K562 (cell line): ENCODE results near the gene VSTM2B. TPM values are rescaled to one million over a fixed set of nuclear protein-coding genes. Genes with fewer than 3 reads are reported as not detected.

Experiments
- CBX2 ChIP-seq: fragments of 200-600 bp; sonication (generic); IDR thresholded peaks from one replicate; pipeline ENCODE4 v1.6.1; 2012; ENCODE audit warnings: mild to moderate bottlenecking, low read length, inconsistent platforms; ENCODE audit not compliant: insufficient read depth, poor library complexity, severe bottlenecking
- EZH2 ChIP-seq: IDR thresholded peaks from 2 replicates; pipeline ENCODE4 v1.6.1; 2012; ENCODE audit warnings: low read depth, mild to moderate bottlenecking, inconsistent platforms, low read length, borderline replicate concordance
- FOXJ3 ChIP-seq: sonication (generic); formaldehyde crosslinking; IDR thresholded peaks from 2 replicates; pipeline ENCODE4 v1.4.0; 2020; ENCODE audit warnings: mild to moderate bottlenecking, missing genetic modification reagents
- MED1 ChIP-seq: sonication (generic); formaldehyde crosslinking; IDR thresholded peaks from 2 replicates; pipeline ENCODE4 v1.8.1; 2023; ENCODE audit warnings: missing genetic modification reagents, borderline replicate concordance
- MEIS2 ChIP-seq: fragments of 450-650 bp; IDR thresholded peaks from 2 replicates; pipeline ENCODE4 v1.6.1; 2014; ENCODE audit warnings: mild to moderate bottlenecking; ENCODE audit not compliant: partially characterized antibody
- MTA1 ChIP-seq: fragments of 450-650 bp; IDR thresholded peaks from 2 replicates; pipeline ENCODE4 v1.6.1; 2017; ENCODE audit warnings: borderline replicate concordance
- NR3C1 ChIP-seq: sonication (generic); formaldehyde crosslinking; IDR thresholded peaks from 2 replicates; pipeline ENCODE4 v1.8.1; 2022; ENCODE audit warnings: missing genetic modification reagents
- PHB2 ChIP-seq: fragments of 450-650 bp; IDR thresholded peaks from 2 replicates; pipeline ENCODE4 v1.6.1; 2017; ENCODE audit warnings: low read depth
- PHF8 ChIP-seq: fragments of 200-600 bp; sonication (generic); IDR thresholded peaks from 2 replicates; pipeline ENCODE4 v1.6.1; 2012; ENCODE audit warnings: mixed run types, mild to moderate bottlenecking, inconsistent platforms, low read length, moderate library complexity, borderline replicate concordance
- PHTF2 ChIP-seq: fragments of 250-450 bp; sonication (Bioruptor Pico); IDR thresholded peaks from 2 replicates; pipeline ENCODE4 v1.5.0; 2021; ENCODE audit warnings: mild to moderate bottlenecking
- PPARD ChIP-seq: fragments of 250-450 bp; sonication (Bioruptor Pico); IDR thresholded peaks from 2 replicates; pipeline ENCODE4 v1.8.0; 2022; ENCODE audit warnings: inconsistent platforms, mild to moderate bottlenecking, moderate library complexity
- SIN3B ChIP-seq: fragments of 450-650 bp; IDR thresholded peaks from 2 replicates; pipeline ENCODE4 v1.6.1; 2017; ENCODE audit warnings: low read depth, mild to moderate bottlenecking, moderate library complexity
- SMARCE1 ChIP-seq: fragments of 450-650 bp; IDR thresholded peaks from 2 replicates; pipeline ENCODE4 v1.7.1; 2016; ENCODE audit warnings: mild to moderate bottlenecking
- SRSF3 ChIP-seq: fragments of 200-400 bp; formaldehyde crosslinking; IDR thresholded peaks from 2 replicates; pipeline ENCODE4 v1.6.1; 2016; ENCODE audit warnings: mild to moderate bottlenecking, low read length, moderate library complexity; ENCODE audit not compliant: insufficient read depth
- TAF15 ChIP-seq: fragments of 200-400 bp; formaldehyde crosslinking; IDR thresholded peaks from 2 replicates; pipeline ENCODE4 v1.6.1; 2017; ENCODE audit warnings: mild to moderate bottlenecking, low read depth, low read length, moderate library complexity
- ZBTB34 ChIP-seq: fragments of 250-450 bp; sonication (Bioruptor Pico); IDR thresholded peaks from 2 replicates; pipeline ENCODE4 v1.8.0; 2021; ENCODE audit warnings: mild to moderate bottlenecking, moderate library complexity
- ZNF23 ChIP-seq: fragments of 250-450 bp; sonication (Bioruptor Pico); IDR thresholded peaks from 2 replicates; pipeline ENCODE4 v1.4.0; 2020; ENCODE audit warnings: mild to moderate bottlenecking
- ZNF398 ChIP-seq: fragments of 250-450 bp; sonication (Bioruptor Pico); IDR thresholded peaks from 2 replicates; pipeline ENCODE4 v1.8.0; 2021; ENCODE audit warnings: moderate library complexity, mild to moderate bottlenecking, inconsistent platforms
- ZNF696 ChIP-seq: fragments of 250-450 bp; sonication (Bioruptor Pico); conservative IDR thresholded peaks from 2 replicates; pipeline ENCODE4 v1.4.0; 2020; ENCODE audit warnings: mild to moderate bottlenecking, moderate library complexity
- polyA plus RNA-seq, 8 experiments: library from polyadenylated mRNA; depleted of rRNA in 4 of 8; stranded (reverse) in 5 of 8; unstranded in 3 of 8; fragments of >200 nt; fragmentation: Nextera tagmentation in 2 of 8; fragmentation: Illumina TruSeq in 1 of 8; extraction: Ambion mirVana in 2 of 8; extraction: Trizol in 1 of 8; gene quantifications; 2 replicates each; pipeline versions ENCODE4 v1.2.1 to v1.2.3, GENCODE V29; 2011 to 2014; ENCODE audit warnings: inconsistent platforms in 1 of 8, missing spikeins in 1 of 8
- total RNA-seq, 7 experiments: library from RNA; depleted of rRNA in 6 of 7; stranded (reverse); fragments of >200 nt in 6 of 7; fragmentation: Illumina TruSeq in 2 of 7; extraction: Trizol in 2 of 7; gene quantifications; 2 replicates each; pipeline versions ENCODE4 v1.2.1 to v1.2.3, GENCODE V29; 2011 to 2021; ENCODE audit warnings: low replicate concordance in 1 of 7
- TF ChIP-seq, protein P1 (sequence below): fragments of 450-650 bp; formaldehyde crosslinking; IDR thresholded peaks from 2 replicates; pipeline ENCODE4 v1.4.0; 2020; ENCODE audit warnings: mild to moderate bottlenecking, moderate library complexity
- TF ChIP-seq, protein P2 (sequence below): IDR thresholded peaks from 2 replicates; pipeline ENCODE4 v1.6.1; 2011; ENCODE audit not compliant: insufficient read length; ENCODE audit errors: extremely low read depth
- TF ChIP-seq, protein P3 (sequence below): sonication (generic); formaldehyde crosslinking; IDR thresholded peaks from 2 replicates; pipeline ENCODE4 v1.5.0; 2020; ENCODE audit warnings: missing genetic modification reagents

The VSTM2B gene
- total and polyA plus RNA-seq, 9 of the 15 experiments (the other 6 are each of a cell fraction or from before 2014, with no cell fraction given): not detected

DNA sequence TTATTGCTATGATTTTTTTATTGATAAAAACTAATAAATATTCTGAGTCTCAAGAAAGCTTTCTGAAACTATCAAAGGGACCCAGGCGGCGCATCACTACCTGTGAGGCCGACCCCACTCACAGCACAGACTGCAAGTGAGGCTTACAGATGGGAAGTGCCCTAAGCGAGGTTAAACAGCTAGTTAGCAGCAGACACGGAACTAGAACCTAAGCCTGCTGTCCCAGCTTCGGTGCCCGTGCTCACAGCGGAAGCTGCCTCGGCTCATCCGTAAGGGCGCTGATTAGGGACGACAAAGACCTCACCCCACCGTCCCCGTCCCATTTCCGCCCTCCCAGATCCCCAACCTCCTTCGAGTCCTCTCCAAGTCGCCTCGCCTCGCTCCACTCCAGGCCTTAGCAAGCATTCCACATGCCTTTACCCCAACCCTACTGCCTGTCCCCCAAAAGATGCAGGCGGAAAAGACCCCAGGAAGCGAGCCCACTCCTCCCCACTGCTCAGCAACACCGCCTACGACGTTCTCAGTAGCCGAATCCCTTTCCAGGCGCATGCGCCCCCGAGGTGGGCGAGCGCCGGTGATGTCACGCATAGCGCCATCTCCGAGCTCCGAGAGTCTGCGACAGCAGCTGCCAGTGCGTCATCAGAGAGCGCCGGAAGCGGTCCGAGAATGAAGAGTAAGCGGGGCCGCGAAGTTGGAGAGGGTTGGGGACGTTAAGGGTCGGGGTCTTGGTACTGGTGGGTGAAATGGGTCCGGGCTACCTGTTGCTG lies 80.0 kb downstream of the VSTM2B start, which contains the start of gene POP4 (continued):
- TF ChIP-seq ZBTB34 (CRISPR knock-in tag) (no peak), SRSF3 (no peak), NR3C1 (CRISPR knock-in tag) (no peak), FOXJ3 (CRISPR knock-in tag) (no peak), EZH2 (no peak), MEIS2 (peak; percentile 86), PPARD (CRISPR knock-in tag) (no peak), CBX2 (no peak), ZNF398 (CRISPR knock-in tag) (no peak), ZNF696 (CRISPR knock-in tag) (no peak), PHTF2 (CRISPR knock-in tag) (no peak), MED1 (CRISPR knock-in tag) (no peak), MTA1 (peak; percentile 100), ZNF23 (no peak), SIN3B (peak; percentile 97), PHF8 (peak; percentile 100), SMARCE1 (peak; percentile 45; the same call in 1 of the 2 replicates), TAF15 (no peak), PHB2 (0 out of 2 replicates have a peak, but pooled peaks have one; percentile 41)
- TF ChIP-seq, protein P1, sequence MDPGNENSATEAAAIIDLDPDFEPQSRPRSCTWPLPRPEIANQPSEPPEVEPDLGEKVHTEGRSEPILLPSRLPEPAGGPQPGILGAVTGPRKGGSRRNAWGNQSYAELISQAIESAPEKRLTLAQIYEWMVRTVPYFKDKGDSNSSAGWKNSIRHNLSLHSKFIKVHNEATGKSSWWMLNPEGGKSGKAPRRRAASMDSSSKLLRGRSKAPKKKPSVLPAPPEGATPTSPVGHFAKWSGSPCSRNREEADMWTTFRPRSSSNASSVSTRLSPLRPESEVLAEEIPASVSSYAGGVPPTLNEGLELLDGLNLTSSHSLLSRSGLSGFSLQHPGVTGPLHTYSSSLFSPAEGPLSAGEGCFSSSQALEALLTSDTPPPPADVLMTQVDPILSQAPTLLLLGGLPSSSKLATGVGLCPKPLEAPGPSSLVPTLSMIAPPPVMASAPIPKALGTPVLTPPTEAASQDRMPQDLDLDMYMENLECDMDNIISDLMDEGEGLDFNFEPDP (CRISPR knock-in tag): peak; percentile 58; the same call in 1 of the 2 replicates
- TF ChIP-seq, protein P2, sequence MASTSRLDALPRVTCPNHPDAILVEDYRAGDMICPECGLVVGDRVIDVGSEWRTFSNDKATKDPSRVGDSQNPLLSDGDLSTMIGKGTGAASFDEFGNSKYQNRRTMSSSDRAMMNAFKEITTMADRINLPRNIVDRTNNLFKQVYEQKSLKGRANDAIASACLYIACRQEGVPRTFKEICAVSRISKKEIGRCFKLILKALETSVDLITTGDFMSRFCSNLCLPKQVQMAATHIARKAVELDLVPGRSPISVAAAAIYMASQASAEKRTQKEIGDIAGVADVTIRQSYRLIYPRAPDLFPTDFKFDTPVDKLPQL: no peak
- TF ChIP-seq, protein P3, sequence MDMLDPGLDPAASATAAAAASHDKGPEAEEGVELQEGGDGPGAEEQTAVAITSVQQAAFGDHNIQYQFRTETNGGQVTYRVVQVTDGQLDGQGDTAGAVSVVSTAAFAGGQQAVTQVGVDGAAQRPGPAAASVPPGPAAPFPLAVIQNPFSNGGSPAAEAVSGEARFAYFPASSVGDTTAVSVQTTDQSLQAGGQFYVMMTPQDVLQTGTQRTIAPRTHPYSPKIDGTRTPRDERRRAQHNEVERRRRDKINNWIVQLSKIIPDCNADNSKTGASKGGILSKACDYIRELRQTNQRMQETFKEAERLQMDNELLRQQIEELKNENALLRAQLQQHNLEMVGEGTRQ (CRISPR knock-in tag): no peak
